GM12891 (cell line): Measurements from ENCODE around the gene CDH23.

ENCODE experiments used
- POLR2A ChIP-seq: IDR thresholded peaks from 2 replicates; pipeline ENCODE4 v1.6.1; 2011; ENCODE audit warnings: low read depth, low read length, control low read depth
- POLR2AphosphoS5 ChIP-seq: IDR thresholded peaks from 2 replicates; pipeline ENCODE4 v1.6.1; 2011; ENCODE audit warnings: low read depth, low read length, control low read depth
- TAF1 ChIP-seq: IDR thresholded peaks from 2 replicates; pipeline ENCODE4 v1.6.1; 2011; ENCODE audit warnings: low read depth, low read length, control low read depth

DNA sequence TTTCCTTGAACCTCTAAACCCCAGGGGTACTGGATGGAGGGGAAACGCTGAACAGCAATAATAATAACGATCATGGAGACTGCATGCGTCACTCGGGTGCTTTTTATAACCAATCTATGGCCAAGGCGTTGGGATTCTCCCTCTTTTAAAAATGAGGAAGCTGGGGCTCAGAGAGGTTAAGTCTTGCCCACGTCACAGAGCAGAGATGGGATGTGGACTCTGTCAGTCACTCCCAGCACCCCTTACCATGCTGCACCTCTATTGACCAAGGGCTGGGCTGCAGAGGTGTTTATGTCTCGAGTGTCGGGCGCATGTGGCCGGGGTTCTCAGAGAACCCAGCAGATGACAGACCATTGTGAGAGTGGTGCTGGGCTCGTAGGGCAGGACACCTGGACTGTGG, 129.9 kb downstream of the CDH23 start:
- TF ChIP-seq POLR2A: no peak
- no peak for TF ChIP-seq TAF1
- TF ChIP-seq POLR2AphosphoS5: no peak
